Natural killer cell (primary cell): ENCODE results near the gene PCGF3. TPM values are rescaled to one million over a fixed set of nuclear protein-coding genes. Genes with fewer than 3 reads are reported as not detected.
"Not testable (repeated sequence)": the region's sequence is repeated elsewhere in the genome, so short reads cannot be mapped to it uniquely, and the experiment has no call there.

ENCODE experiments used
- ATAC-seq, 3 donors: fragments of 150-1000 bp in 2 of 3; fragments of 200-7000 bp in 1 of 3; cut with Tn5 transposase; 1 replicate in 1 of 3; 2 replicates in 2 of 3; pipeline ENCODE4 v1.10.0; 2021; ENCODE audit warnings: mild to moderate bottlenecking in 2 of 3, moderate library complexity in 2 of 3
- DNase-seq, 2 donors: peaks; one replicate each; pipeline versions ENCODE4 v3.0.0 to v3.0.0-alpha.2; 2013 to 2021; ENCODE audit warnings: mixed read lengths in 1 of 2
- H3K27ac ChIP-seq: one replicate; pipeline ENCODE4 v1.5.1; 2013; ENCODE audit warnings: mild to moderate bottlenecking, low read length
- H3K27me3 ChIP-seq: one replicate; pipeline ENCODE4 v1.6.1; 2013; ENCODE audit warnings: low read length; ENCODE audit not compliant: control insufficient read depth, insufficient read depth
- H3K36me3 ChIP-seq: one replicate; pipeline ENCODE4 v1.6.1; 2013; ENCODE audit warnings: low read length; ENCODE audit not compliant: control insufficient read depth, insufficient read depth
- H3K4me1 ChIP-seq: one replicate; pipeline ENCODE4 v1.6.1; 2013; ENCODE audit warnings: low read length; ENCODE audit not compliant: control insufficient read depth, insufficient read depth
- H3K4me3 ChIP-seq: one replicate; pipeline ENCODE4 v1.5.1; 2013; ENCODE audit warnings: low read length
- H3K9me3 ChIP-seq: one replicate; pipeline ENCODE4 v1.6.1; 2013; ENCODE audit warnings: low read length; ENCODE audit not compliant: control insufficient read depth, insufficient read depth
- H3K27ac Mint-ChIP-seq, 2 donors: one replicate each; pipeline ENCODE4 v1.8.0; 2022; ENCODE audit warnings: mild to moderate bottlenecking in 2 of 2, mixed read lengths in 2 of 2, moderate library complexity in 1 of 2
- H3K27me3 Mint-ChIP-seq, 2 donors: one replicate each; pipeline ENCODE4 v1.8.0; 2022; ENCODE audit warnings: low read depth in 2 of 2, mixed read lengths in 2 of 2
- H3K36me3 Mint-ChIP-seq: one replicate; pipeline ENCODE4 v1.8.0; 2022; ENCODE audit warnings: mixed read lengths
- H3K4me1 Mint-ChIP-seq, 2 donors: one replicate each; pipeline ENCODE4 v1.8.0; 2022; ENCODE audit warnings: mixed read lengths in 2 of 2
- H3K4me3 Mint-ChIP-seq: one replicate; pipeline ENCODE4 v1.8.0; 2022; ENCODE audit warnings: mild to moderate bottlenecking, moderate library complexity, mixed read lengths
- H3K9me3 Mint-ChIP-seq, 2 donors: one replicate each; pipeline ENCODE4 v1.8.0; 2022; ENCODE audit warnings: mixed read lengths in 2 of 2
- whole genome bisulfite sequencing: methylation state at CpG from one replicate; pipeline ENCODE4 v1.1.7; 2013; ENCODE audit warnings: missing lambda C conversion rate; ENCODE audit not compliant: insufficient coverage; 5-methylcytosine and 5-hydroxymethylcytosine counted together
- intact Hi-C: fragments of 100-400 bp; cut with micrococcal nuclease; formaldehyde crosslinking; loops from one replicate; pipeline ENCODE4 v1.14.2; 2022
- total RNA-seq, 4 donors: library from RNA; stranded (reverse); fragments of 120-200 nt in 1 of 4; gene quantifications; one replicate each; pipeline versions ENCODE4 v1.2.3 to v1.2.4, GENCODE V29; 2013 to 2022
- TF ChIP-seq, protein P1 (sequence below): fragments of 200-600 bp; IDR thresholded peaks from one replicate; pipeline ENCODE4 v1.8.0; 2022; ENCODE audit warnings: antibody characterized with exemption

PCGF3 gene
- total RNA-seq, 3 donors from 2014 or later (not counting 1 experiment from before 2014, with no cell fraction given): 71.2 to 101 (median 97.2) TPM

- 95% methylated on average over 26 of the region's 28 CpGs for WGBS
- no peak for ATAC-seq
- intact Hi-C loops: no loop called here
- Mint-ChIP-seq H3K27me3 (no peaks in the 10 kb centered on the region), H3K36me3 (no peaks in the 10 kb centered on the region), H3K27ac (no peak overlapping the region), H3K4me3 (no peak overlapping the region), H3K4me1 (peaks cover 5 to 20% of the 10 kb centered on the region in 2 donors), H3K9me3 (no peaks in the 10 kb centered on the region)
- Histone ChIP-seq H3K27ac (no peak overlapping the region), H3K4me3 (no peak overlapping the region), H3K36me3 (peaks cover 10% of the 10 kb centered on the region), H3K4me1 (peaks cover 24% of the 10 kb centered on the region), H3K27me3 (no peaks in the 10 kb centered on the region), H3K9me3 (no peaks in the 10 kb centered on the region)
- no peak for DNase-seq
- TF ChIP-seq, protein P1, sequence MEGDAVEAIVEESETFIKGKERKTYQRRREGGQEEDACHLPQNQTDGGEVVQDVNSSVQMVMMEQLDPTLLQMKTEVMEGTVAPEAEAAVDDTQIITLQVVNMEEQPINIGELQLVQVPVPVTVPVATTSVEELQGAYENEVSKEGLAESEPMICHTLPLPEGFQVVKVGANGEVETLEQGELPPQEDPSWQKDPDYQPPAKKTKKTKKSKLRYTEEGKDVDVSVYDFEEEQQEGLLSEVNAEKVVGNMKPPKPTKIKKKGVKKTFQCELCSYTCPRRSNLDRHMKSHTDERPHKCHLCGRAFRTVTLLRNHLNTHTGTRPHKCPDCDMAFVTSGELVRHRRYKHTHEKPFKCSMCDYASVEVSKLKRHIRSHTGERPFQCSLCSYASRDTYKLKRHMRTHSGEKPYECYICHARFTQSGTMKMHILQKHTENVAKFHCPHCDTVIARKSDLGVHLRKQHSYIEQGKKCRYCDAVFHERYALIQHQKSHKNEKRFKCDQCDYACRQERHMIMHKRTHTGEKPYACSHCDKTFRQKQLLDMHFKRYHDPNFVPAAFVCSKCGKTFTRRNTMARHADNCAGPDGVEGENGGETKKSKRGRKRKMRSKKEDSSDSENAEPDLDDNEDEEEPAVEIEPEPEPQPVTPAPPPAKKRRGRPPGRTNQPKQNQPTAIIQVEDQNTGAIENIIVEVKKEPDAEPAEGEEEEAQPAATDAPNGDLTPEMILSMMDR: no peak
Measured at GRCh38 chr4:666822-667544, 38.6 kb upstream of the PCGF3 start.

- H3K4me3 Mint-ChIP-seq: no peak overlapping the region
- peaks cover 5 to 20% of the 10 kb centered on the region in 2 donors for H3K4me1 Mint-ChIP-seq
- no peaks in the 10 kb centered on the region for H3K9me3 Mint-ChIP-seq
- Histone ChIP-seq H3K27ac (no peak overlapping the region), H3K36me3 (peaks cover 14% of the 10 kb centered on the region), H3K4me3 (no peak overlapping the region), H3K9me3 (no peaks in the 10 kb centered on the region), H3K27me3 (no peaks in the 10 kb centered on the region), H3K4me1 (peaks cover 24% of the 10 kb centered on the region)
- no peaks in the 10 kb centered on the region for H3K36me3 Mint-ChIP-seq
- H3K27ac Mint-ChIP-seq: no peak overlapping the region
- WGBS: 91% methylated on average over 10 of the region's 10 CpGs
- no peaks in the 10 kb centered on the region for H3K27me3 Mint-ChIP-seq
- ATAC-seq (no peak), DNase-seq (no peak)
- TF ChIP-seq, protein P1: no peak
- intact Hi-C loops: no loop called here
Measured at GRCh38 chr4:667545-667925, 38.1 kb upstream of the PCGF3 start.

- H3K4me3 Mint-ChIP-seq, H3K9me3 ChIP-seq, H3K27me3 Mint-ChIP-seq, DNase-seq, H3K36me3 Mint-ChIP-seq, H3K4me3 ChIP-seq, H3K27me3 ChIP-seq, ATAC-seq, H3K9me3 Mint-ChIP-seq, H3K27ac ChIP-seq, intact Hi-C loops, H3K27ac Mint-ChIP-seq: not testable (repeated sequence)
- Histone ChIP-seq H3K36me3 (peaks cover 17% of the 10 kb centered on the region), H3K4me1 (peaks cover 21% of the 10 kb centered on the region)
- 95% methylated on average over 6 of the region's 6 CpGs for WGBS
- peaks cover 8 to 20% of the 10 kb centered on the region in 2 donors for H3K4me1 Mint-ChIP-seq
Measured at GRCh38 chr4:668219-668618, 37.4 kb upstream of the PCGF3 start.

DNA sequence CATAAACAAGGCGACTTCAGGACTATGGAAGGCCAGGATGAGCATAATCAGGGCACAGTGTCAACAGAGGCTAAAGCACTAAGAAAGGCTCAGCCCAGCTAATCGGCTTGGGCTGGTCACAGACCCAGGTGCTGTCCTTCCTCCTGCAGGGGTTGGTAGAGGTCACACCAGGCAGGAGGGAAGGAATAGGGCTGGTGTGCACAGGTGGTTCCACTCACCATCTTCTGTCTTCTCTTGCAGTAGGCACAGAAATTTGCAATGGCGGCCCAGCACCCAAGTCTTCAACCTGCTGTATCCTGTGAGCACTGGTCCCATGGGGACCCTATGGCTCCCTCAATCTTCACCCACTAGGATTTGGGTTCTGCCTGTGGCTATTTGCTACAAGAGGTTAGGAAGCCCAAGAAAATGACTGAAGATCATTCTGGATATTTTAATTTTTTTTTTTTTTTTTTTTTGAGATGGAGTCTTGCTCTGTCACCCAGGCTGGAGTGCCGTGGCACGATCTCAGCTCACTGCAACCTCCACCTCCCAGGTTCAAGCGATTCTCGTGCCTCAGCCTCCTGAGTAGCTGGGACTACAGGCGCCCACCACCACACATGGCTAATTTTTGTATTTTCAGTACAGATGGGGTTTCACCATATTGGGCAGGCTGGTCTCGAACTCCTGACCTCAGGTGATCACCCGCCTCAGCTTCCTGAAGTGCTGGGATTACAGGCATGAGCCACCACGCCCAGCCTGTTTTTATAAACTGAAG, 35.6 kb upstream of the PCGF3 start:
- H3K27me3 Mint-ChIP-seq, H3K4me3 ChIP-seq, H3K9me3 ChIP-seq, H3K36me3 Mint-ChIP-seq, H3K27ac ChIP-seq, intact Hi-C loops, ATAC-seq, DNase-seq, H3K27ac Mint-ChIP-seq, H3K9me3 Mint-ChIP-seq, H3K27me3 ChIP-seq, H3K4me3 Mint-ChIP-seq: not testable (repeated sequence)
- Histone ChIP-seq H3K36me3 (peaks cover 17% of the 10 kb centered on the region), H3K4me1 (peaks cover 17% of the 10 kb centered on the region)
- peaks cover 7 to 16% of the 10 kb centered on the region in 2 donors for H3K4me1 Mint-ChIP-seq
- 96% methylated on average over 10 of the region's 11 CpGs for WGBS
